ENCODE data around the gene UVSSA.
"Not testable (repeated sequence)": the region's sequence is repeated elsewhere in the genome, so short reads cannot be mapped to it uniquely, and the experiment has no call there.

UVSSA gene

DNA sequence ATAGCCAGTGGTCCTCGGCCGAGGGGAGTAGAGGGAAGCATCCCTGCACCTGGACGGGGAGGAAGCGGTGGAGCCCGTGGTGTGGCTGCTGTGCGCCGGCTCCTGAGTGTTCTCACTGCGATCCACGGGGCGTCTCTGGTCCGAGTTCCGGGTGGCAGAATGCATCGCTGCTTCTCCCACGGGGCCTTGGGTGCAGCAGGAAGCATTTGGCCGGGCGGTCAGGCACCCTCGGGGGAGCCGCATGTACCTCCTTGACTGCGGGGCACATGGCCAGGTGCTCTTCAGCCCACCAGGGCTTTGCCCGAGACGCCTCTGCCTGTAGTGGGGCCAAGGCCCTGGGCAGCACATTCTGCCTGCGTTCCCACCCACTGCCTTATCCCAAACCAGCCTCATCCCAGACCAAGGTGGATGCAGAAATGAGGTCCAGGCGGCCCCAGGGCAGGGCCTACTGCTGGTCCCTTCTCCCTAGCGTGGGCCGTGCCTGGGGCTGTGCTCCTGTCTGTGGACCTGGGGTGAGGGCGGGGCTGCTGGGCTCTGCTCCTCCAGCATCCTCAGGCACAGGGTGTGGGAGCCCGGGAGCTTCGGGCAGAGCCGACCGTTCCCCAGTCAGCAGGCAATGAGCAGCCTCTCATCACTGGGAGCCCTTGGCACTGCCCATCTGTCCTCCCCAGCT, 31.7 kb downstream of the UVSSA start:
- no peak for DNase-seq

DNA sequence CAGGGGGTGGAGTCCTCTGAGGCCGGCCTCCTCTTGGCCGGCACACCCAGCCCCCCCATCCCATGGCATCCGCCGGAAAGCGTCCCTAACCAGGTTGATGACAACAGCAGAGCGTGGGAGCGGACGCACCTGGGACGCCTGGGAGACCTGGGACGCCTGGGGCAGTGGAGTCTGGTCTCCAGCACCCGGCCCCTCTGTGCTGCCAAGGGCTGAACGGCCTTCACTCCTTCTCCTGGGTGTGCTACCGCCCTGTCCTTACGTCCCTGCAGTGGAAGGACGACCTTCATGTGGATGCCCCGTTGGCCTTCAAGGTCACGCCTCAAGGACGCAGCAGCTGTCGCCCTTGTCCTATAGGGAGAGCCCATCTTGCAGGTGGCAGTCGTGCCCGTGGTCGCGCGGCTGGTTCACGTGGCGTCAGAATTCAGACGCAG, 32.4 kb downstream of the UVSSA start:
- no peak for DNase-seq

DNA sequence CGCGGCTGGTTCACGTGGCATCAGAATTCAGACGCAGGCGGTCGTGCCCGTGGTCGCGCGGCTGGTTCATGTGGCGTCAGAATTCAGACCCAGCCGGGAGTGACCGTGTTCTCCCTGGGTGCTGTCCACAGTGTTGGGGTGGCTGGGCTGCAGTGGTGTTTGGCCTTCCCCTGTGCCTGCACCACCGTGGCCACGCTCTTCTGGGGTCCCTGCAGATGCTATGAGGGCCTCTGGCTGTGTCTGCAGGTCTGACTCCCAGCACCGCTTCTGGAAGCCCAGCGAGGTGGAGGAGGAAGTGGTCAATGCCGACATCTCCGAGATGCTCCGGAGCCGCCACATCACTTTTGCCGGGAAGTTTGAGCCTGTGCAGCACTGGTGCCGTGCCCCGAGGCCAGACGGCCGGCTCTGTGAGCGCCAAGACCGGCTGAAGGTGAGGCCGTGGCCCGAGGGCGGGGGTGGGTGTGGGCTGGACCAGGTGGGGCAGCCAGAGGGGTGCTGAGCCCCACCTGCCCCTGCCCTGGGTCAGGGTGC, 32.9 kb downstream of the UVSSA start:
- no peak for DNase-seq

DNA sequence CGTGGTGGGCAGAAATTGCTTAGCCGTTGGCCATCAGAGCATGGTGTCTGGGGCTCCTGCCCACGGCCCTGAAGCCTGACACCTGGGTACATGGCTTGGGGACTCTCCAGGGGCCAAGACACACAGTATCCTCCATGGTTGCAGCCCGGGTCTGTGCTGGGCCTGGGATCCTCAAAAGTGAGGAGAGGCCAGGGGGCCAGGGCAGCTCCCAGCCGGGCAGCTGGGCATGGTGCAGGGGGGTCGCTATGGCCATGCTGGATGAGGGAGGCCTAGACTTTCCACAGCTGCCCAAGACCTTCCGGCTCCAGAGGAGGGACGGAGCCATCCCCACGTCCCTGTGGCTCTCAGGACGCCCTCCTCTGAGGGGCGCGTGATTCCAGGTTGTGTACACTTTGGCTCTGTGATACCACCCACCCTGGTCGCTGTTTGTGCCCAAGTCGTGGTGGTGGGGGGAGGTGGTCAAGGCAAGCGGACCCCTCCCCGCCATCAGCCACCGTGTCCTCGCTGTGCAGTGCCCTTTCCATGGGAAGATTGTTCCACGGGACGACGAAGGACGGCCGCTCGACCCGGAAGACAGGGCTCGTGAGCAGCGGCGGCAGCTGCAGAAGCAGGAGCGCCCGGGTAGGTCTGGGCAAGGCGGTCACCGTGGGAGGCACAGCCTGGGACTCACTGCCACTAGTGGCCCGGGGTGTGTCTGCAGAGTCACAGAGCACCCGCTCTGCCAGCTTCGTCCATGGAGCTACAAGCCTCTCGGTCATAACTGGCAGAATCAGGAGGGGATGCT, 33.6 kb downstream of the UVSSA start:
- no peak for DNase-seq

DNA sequence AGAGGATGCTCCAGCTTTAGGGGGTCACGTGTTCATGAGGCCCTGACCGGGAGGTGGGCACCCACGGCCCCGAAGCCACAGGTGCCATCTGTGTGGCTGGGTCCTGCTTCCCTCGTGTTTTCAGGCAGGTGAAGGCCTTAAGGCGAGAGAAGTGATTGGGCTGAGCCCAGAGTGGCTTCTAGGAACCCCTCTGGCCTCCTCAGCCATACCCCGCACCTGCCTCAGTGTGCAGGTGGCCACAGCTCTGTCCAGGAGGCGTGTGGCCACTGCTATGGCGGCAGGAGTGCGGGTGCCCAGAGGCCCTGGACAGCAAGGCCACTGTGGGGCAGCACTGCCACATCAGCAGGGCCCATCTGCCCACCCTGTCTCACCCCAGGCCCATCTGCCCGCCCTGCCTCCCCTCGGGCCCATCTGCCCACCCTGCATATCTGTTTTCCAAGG, 34.2 kb downstream of the UVSSA start:
- no peak for DNase-seq

DNA sequence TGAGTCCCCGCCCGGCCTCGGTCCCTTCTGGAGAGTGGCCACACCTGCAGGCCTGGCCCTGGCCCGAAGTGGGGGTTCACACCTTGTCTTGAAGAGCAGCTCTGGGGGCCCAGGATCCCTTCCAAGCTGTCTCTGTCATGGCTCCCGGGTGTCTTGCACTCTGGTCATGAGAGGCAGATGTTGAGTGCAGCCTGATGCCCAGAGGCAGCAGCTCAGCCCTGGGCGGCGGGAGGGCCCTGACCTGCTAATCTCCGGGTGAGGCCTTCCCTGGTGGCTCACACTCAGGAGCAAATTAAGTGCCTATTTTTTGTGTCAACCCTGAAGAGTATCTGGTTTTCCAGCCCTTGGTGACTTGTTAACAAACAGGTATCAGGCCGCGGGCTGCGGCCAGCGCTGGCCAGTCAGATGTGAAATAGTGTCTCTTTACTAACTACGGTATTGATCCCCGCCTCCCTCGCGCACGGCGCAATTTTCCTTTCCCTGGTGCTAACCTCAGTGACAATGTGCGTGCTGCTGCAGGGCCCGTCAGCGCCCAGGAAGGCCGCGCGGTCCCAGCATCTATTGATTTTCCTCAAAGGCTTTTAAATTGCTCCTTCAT, 35.0 kb downstream of the UVSSA start:
- no peak for DNase-seq

DNA sequence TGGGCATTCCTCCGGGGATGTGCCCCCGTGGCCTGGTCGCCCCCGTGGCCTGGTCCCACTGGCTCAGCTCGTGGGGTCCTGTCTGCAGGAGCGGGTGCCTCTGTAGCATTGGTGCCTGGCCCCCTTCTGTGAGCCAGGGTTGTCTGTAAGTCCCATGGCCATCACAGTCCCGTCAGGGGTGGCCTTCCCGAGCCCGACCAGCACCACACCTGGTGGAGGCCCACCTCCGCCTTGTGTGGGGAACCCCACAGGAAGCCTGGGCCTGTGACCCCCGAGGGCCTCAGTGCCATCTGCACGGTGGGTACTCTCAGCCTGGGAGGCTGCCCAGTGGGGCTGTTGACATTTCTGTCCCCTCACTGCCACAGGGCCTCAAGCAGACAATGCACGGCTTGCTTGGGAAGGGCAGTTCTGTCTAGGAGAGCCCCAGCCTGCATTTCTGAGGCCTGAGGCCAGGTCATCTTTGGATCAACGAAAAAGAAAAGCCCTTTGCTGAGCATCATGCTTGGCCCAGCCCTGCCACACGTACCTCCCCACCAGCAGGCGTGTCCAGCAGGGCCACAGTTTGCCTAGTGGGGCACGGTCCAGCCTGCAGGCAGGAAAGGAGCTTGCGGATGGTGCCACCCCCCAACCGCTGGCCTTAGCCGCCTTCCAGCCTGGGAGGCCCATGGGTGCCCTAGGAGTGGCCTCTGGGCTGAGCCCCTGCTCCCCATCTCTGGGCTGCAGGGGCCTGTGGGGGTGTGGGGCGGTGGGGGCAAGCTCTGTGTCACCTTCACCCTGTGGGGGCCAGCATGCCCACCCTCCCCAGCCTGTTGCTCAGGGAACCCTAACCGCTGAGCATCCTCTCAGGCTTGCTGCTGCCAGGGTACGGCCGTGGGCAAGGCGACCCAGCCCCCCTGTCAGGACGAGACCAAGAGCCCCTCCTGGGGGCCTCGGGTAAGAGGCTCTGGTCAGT, 36.0 kb downstream of the UVSSA start:
- DNase-seq, result no peak

DNA sequence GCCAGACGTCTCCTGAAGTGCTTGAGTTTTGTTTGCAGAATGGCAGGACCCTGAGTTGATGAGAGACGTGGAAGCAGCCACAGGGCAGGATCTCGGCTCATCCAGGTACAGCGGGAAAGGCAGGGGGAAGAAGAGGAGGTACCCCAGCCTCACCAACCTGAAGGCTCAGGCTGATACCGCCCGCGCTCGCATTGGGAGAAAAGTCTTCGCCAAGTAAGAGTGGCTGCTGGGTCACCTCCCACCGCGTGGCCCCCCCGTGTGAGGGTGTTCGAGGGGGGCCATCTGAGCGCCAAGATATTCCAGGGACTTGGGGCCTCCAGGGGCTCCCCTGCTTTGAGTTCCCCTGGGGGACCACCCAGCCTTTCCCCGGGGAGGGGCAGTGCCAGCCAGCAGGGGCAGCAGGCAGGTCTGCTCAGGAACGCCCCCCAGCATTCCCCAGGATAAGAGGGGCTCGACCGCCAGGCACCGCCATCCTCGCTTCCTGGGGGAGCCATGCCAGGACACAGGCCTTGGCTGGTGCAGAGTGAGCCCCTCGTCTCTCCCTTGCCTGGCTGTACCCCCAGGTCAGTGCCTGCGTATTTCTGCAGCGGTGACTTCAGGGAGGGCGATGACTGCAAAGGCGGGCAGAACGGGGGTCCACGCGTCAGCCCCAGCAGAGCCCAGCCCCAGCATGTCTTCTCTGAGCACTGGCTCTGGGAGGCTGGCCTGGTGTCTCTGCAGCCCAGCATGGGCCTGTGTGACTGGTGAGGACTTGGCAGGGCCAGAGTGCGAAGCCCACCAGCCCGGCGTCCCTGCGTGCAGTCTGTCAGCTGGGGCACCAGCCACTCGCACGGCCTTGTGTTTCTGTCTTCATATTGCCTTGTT, 37.0 kb downstream of the UVSSA start:
- DNase-seq, result no peak

DNA sequence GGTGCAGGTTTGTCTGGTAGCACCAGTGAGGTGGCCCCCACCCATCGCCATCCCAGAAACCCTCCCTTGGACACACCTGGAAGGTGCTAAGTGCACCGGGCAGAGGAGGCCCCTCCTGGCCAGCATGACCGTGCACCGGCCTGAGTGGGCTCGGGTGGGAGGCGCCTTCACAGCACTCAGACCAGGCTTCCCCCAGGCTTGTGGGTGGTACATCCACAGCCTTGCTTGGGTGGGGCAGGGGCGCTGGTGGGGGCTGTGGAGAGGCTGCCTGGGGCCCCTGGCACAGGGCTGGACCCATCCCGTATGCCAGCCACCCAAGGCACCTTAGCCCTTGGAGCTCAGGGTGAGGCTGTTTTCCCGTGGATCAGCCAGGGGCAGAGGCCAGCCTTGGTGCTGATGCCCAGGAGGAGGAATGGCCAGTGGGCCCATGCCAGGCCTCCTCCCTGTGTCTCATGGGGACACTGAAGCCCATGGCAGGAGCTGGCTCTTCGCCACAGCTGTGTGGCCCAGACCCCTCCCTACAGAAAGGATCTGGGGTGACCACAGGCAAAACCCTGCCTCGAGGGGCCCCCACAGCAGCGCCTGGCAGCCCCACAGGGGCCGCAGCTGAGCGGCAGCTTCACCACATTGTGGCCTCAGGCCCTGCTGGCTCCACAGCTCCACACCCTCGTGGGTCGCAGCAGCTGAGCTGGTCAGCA, 37.8 kb downstream of the UVSSA start:
- DNase-seq, result no peak

DNA sequence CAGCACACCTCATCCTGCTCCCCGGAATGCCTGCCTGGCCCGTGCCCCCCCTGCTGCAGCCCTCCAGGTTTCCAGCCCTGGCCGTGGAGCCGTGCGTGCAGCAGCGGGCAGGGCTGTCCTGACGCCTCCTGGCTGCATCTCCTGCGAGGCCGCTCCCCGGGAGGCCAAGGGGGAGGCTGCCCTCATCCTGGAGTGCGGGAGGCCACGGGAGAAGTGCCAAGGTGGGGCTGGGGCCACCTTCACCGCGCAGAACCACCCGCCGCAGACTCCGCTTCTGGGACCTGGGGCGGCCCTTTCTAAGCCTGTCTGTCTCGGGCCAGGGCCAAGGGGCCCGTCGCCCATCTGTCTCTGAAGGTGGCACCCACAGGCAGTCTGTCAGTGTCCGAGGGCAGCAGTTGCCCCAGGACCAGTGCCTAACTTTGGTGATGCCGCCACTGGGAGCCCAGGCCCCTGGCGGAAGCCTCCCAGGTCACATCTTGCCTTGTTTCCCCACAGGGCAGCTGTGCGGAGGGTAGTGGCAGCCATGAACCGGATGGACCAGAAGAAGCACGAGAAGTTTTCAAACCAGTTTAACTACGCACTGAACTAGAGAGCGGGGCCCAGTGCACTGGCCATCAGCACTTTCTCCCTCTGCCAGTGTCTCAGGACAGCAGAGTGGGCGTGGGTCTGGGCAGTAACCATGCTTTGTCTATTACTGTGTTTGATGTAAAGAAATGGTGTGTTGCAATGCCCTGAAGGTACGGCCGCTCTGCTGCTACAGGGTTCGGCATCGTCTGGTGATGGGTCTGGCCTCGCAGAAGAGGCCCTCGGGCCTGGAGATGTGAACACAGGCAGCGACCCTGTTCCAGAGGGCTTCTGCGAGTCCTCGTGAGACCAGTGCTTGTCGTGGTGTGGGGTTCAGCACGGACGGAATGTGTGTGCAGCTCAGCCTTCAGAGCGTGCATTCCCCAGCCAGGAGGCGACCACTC, 38.6 kb downstream of the UVSSA start:
- DNase-seq, result no peak

DNA sequence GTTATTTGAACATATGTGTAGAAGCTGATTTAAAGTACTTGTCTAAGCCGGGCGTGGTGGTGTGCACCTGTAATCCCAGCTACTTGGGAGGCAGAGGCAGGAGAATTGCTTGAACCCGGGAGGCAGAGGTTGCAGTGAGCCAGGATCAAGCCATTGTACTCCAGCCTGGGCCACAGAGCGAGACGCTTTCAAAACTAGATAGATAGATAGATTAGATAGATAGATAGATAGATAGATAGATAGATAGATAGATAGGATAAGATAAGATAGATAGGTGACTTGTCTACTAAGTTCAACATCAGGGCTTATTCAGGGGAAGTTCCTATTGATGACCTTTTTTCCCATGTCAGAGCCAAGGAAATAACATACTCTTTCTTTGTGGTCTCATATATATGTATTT, 46.4 kb downstream of the UVSSA start:
- not testable (repeated sequence) for DNase-seq

DNA sequence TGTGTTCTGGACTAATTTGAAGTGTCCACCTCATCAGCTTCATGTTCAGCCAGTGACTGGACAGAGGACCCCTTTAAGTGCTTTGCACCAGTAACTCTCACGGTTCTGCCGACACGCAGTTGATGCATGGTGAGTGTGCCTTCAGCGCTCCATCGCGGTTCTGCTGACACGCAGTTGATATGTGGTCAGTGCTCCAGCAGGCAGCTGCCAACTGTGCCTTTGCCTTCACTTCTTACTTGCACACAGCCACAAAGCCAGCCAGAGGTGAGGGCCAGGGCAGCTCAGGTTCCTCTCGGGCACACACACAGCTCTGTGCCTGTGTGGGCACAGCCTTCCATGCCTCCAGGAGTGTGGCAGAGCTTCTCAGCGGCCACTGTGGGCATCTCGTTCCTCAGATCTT, 46.9 kb downstream of the UVSSA start:
- no peak for DNase-seq

DNA sequence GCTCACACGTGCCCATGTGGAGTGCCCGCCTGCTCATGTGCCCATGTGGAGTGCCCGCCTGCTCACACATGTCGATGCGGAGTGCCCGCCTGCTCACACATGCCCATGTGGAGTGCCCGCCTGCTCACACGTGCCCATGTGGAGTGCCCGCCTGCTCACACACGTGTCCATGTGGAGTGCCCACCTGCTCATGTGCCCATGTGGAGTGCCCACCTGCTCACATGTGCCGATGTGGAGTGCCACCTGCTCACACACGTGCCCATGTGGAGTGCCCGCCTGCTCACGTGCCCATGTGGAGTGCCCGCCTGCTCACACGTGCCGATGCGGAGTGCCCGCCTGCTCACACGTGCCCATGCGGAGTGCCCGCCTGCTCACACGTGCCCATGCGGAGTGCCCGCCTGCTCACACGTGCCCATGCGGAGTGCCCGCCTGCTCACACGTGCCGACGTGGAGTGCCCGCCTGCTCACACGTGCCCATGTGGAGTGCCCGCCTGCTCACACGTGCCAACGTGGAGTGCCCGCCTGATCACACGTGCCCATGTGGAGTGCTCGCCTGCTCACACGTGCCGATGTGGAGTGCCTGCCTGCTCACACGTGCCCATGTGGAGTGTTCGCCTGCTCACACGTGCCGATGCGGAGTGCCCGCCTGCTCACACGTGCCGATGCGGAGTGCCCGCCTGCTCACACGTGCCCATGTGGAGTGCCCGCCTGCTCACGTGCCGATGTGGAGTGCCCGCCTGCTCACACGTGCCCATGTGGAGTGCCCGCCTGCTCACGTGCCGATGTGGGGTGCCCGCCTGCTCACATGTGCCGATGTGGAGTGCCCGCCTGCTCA, 47.8 kb downstream of the UVSSA start:
- DNase-seq, result not testable (repeated sequence)

DNA sequence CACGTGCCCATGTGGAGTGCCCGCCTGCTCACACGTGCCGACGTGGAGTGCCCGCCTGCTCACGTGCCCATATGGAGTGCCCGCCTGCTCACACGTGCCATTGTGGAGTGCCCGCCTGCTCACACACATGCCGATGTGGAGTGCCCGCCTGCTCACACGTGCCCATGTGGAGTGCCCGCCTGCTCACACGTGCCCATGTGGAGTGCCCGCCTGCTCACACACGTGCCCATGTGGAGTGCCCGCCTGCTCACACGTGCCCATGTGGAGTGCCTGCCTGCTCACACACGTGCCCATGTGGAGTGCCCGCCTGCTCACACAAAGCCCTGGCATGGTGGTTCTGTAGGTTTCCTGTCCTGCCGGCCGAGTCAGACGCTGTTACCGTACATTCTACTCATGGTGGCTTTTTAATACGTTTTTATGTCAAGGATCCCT, 48.4 kb downstream of the UVSSA start:
- DNase-seq, result not testable (repeated sequence)

DNA sequence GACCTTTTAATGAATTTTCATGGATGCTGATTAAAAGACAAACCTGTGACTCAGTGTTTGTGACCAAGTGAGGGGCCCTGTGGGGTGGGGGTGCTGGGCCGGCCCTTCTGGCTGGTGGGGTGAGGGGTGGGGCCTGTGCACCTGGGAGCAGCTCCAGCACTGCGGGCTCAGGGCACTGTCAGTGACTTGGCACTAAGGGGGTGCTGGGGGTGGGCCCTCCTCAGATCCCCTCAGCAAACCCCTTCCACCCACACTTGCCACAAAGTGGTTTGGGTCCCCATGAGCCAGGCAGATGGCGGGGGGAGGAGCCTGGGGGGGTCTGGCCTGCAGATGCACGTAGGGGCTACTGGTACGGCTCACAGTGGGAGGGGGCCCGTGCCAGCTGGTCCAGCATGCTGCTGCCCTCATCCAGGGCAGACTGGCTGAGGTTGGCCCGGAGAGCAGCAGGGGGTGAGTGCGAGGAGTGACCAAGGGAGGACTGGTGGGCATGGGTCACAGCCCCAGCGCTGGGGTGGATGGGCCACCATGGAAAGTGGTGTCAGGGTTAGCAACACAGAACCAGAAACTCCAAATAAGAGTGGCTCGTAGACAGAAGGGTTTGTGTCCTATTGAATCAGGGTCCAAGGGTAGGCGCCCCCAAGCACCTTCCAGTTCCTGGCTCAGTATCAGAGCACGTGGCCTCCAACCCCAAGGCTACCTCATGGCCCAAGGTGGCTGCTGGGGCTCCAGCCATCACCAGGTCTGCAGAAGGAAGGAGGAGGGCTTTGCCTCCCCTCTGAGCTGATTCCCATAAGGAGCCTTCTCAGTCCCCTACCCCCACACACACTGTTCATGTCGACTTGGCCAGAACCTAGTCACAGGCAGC, 49.2 kb downstream of the UVSSA start:
- no peak for DNase-seq

DNA sequence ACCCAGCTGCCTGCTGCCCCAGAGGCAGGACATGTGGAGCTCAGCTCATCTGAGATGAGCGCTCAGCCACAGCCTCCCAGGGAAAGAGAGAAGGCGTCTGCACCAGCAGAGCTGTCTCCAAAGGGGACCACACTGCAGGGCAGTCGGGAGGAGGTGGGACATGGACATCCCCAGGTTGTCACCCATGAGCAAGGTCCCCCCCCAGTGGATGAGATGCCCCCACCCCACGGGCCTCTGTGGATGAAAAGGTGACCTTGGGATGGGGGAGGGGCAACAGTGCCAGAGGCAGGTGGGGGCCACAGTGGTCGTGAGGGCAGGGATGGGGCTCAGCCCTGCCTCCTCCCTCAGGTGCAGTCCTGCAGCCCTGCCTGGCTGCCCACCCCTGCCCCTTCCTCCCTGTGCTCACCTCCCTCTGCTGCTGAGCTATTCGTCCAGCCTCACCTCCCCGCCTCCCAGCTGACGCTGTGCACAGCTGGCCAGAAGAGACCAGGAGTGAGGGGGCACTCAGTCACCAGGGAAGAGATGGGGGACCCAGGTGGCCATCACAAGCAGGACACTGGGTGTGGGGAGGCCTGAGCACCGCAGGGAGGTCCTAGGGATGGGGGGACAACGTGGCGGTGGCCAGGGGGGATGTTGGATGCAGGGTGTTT, 49.9 kb downstream of the UVSSA start:
- DNase-seq, result no peak

Data from activated CD4-positive, alpha-beta T cell treated with anti-CD3 and anti-CD28 coated beads, Interleukin-2, Interleukin-6, amounts not matched to agents 100 ng/mL and 50 ng/mL, durations not matched to agents 16 hours and 8 hours (primary cell).